Activated T-cell treated with anti-CD3 and anti-CD28 coated beads for 24 hours (primary cell): ENCODE data around the gene APOBEC3F.
"Not testable (repeated sequence)": the region's sequence is repeated elsewhere in the genome, so short reads cannot be mapped to it uniquely, and the experiment has no call there.

Experiments
- DNase-seq: peaks from one replicate; pipeline ENCODE4 v3.0.0-alpha.2; 2020; ENCODE audit warnings: low read depth

Gene APOBEC3F

DNA sequence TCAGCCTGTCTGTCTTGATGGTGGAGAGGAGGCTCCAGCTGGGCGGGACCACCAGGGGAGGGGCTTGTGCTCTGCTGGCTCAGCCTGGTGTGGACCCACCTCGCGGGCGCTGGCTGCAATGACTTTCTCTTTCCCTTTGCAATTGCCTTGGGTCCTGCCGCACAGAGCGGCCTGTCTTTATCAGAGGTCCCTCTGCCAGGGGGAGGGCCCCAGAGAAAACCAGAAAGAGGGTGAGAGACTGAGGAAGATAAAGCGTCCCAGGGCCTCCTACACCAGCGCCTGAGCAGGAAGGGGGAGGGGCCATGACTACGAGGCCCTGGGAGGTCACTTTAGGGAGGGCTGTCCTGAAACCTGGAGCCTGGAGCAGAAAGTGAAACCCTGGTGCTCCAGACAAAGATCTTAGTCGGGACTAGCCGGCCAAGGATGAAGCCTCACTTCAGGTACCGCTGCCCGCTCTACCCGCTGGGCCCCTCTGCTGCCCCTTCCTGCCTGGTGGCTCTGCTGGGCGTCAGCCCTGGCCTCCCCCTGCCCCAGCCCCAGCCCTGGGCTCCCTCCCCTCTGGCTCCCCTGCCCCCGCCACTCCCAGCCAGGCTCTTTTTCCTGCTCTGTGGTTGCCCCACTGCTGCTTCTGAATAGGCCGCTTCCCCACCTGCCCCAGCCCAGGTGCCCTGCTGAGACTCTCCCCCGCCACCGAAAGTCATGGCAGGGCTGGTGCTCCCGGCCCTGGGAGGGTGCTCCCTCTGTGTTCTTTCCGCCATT lies at the start of gene APOBEC3F:
TSS of gene APOBEC3F (plus strand) at position 327 of the 759 bp plus-strand sequence. CDS start at position 424, 97 bp downstream.
- peak; percentile 44 for DNase-seq

DNA sequence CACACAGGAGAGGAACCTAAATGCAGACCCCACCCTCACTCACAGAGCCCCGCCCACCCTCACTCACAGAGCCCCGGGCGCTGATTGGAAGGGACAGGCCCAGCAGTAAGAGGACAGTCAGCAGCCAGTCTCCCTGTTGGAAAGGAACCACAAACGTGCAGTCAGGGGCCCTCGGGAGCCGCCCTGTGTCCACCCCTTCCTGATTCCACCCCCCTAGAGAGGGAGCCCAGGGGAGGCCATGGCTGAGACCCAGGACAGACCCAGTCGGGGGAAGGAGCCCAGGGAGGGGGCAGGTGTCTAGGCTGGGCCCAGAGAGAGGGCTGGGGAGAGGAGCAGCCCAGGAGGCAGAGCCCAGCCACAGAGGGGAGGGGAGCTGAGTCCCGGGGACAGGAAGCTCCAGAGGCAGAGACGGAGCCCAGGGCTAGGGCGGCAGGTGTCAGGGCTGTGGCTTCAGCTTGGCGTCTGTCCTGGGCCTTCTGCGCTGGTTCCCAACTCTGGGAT lies 47.7 kb upstream of the APOBEC3F start:
- not testable (repeated sequence) for DNase-seq

DNA sequence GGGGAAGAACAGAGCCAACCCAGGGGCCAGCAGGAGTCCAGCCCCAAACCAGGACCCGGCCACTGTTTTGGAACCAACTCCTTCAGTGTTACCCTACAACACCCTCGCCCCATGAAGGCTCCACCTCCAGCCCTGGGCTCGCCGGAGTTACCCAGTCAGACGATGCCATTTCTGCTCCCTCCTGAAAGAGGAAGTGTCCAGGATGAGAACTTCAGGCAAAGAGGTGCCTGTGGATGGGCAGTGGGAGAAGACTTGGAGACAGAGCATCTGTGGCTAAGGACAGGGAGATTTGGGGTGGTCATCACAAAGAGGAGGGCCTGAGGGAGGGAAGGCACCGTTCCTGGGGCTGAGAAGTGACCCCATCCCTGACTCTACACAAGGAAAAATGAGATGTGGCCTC lies 44.6 kb upstream of the APOBEC3F start:
- no peak for DNase-seq

DNA sequence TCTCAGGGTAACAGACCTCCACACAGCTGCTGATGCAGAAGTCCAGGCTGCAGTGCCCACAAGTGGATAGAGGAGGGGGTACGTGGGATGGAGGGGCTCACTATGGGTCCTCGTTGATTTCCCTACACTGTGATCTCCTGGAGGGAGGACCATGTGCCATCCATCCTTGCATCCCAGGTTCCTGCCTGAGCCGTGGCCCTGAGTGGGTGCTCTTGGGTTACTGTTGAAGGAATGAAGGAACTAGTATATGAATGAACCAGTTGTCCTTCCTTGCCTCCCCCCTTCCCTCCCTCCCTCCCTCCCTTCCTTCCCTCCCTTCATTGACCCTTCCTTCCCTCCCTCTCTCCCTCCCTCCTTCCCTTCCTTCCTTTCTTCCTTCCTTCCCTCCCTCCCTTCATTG lies 43.1 kb upstream of the APOBEC3F start:
- no peak for DNase-seq

DNA sequence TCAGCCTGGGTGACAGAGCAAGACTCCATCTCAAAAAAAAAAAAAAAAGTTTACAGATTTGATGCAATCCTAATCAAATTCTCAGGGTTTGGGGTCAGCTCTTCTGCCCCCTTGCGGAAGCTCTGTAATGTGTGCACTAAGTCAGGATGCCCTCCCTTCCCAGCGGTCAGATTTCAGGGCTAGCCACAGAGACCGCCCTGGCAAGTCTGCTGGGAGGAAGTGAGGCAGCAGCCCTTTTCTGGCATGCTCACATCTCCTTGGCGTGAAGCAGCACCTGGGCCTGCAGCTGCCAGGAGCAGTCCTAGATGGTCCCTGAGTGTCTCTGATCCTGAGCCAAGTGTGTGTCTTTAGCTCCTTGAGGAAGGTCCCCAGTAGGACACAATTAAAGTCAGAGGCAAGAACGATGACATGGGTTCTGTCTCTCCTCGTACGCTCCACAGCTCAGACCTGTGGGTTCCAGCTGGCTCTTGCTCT lies 37.5 kb upstream of the APOBEC3F start:
- DNase-seq = peak; percentile 64

DNA sequence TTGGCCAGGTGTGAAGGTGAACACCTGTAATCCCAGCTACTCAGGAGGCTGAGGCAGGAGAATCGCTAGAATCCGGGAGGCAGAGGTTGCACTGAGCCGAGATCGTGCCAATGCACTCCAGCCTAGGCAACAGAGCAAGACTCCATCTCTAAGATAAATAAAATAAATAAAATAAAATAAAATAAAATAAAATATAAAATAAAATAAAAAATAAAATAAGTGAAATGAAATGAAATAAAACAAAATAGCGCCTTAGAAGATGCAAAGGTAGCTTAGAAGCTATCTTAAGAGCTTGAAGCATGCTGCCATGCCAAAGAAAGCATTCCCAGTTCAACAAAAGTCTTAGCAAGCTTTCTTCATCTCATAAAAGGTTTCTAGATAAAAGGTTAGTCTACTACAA lies 33.5 kb upstream of the APOBEC3F start:
- DNase-seq = no peak

DNA sequence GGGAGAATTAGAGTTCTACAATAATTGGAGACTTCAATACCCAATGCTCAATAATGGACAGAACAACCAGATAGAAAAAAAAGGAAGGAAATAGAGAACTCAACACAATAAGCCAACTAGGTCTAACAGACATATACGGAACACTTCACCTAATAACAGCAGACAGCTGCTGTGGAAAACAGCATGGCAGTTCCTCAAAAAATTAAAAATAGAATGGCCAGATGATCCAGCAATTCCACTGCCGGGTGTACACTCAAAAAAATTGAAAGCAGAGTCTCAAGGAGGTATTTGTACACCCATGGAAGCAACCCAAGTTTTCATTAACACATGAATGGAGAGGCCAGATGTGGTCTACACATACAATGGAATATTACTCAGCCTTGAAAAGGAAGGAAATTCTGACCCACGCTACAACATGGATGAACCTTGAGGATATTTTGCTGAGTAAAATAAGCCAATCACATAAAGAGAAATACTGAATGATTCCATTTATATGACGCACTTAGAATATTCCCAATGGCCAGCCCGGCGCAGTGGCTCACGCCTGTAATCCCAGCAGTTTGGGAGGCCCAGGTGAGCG lies 32.3 kb upstream of the APOBEC3F start:
- not testable (repeated sequence) for DNase-seq

DNA sequence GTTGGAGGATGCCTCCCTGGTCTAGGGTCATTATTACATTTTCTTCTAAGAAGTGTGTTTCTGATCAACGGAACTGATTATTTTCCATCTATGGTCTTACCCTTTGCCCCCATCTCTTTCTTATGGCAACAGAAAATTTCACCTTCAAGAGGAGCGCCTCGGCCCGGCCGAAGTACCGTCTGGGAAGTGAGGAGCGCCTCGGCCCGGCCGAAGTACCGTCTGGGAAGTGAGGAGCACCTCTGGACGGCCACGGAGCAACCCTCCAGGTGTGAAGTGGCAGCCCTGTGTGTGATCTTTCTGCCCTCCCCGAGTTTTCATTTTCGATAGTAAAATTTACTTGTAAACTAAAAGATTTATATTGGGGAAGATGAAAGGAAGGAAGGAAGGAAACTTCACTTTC lies 29.7 kb upstream of the APOBEC3F start:
- DNase-seq = no peak

DNA sequence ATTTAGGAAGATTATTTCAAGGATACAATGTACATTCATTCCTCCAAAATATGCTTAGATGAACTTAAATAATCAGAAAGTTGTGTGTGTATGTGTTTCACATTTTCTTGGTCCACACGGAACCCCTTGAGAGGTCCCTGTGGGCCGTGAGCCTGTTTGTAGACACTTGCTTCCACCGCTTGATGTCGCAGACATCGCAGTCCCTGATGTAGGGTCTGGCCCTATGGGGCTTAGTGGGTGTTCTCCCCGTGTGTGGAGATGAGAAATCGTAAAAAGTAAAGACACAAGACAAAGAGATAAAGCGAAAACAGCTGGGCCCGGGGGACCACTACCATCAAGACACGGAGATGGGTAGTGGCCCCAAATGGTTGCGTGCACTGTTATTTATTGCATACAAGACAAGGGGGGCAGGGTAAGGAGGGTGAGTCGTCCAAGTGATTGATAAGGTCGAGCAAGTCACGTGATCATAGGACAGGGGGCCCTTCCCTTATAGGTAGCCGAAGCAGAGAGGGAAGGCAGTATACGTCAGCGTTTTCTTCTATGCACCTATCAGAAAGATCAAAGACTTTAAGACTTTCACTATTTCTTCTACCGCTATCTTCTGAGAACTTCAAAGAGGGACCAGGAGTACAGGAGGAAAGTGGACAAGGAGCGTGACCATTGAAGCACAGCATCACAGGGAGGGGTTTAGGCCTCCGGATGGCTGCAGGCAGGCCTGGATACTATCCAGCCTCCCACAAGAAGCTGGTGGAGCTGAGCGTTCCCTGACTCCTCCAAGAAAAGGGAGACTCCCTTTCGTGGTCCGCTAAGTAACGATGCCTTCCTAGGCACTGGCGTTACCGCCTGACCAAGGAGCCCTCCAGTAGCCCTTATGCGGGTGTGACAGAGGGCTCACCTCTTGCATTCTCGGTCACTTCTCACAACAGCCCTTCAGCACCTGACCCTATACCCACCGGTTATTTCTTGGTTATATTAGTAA lies 27.8 kb upstream of the APOBEC3F start:
- DNase-seq = no peak

DNA sequence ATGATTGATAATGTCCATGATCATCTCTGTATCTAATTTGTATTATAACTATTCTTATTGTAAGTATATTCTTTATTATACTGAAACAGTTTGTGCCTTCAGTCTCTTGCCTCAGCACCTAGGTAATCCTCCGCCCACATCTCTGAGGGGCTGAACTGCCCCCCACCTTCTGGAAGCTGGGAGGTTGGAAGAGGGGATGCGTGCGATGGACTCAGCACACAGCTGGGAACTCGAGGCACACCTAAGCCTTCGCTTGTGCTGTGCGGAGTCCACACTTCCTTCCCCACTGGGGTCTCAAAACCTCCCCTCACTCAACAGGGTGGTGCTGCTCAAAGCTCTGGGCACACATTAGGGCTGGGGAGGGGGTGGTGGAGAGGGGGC lies 27.1 kb upstream of the APOBEC3F start:
- not testable (repeated sequence) for DNase-seq

DNA sequence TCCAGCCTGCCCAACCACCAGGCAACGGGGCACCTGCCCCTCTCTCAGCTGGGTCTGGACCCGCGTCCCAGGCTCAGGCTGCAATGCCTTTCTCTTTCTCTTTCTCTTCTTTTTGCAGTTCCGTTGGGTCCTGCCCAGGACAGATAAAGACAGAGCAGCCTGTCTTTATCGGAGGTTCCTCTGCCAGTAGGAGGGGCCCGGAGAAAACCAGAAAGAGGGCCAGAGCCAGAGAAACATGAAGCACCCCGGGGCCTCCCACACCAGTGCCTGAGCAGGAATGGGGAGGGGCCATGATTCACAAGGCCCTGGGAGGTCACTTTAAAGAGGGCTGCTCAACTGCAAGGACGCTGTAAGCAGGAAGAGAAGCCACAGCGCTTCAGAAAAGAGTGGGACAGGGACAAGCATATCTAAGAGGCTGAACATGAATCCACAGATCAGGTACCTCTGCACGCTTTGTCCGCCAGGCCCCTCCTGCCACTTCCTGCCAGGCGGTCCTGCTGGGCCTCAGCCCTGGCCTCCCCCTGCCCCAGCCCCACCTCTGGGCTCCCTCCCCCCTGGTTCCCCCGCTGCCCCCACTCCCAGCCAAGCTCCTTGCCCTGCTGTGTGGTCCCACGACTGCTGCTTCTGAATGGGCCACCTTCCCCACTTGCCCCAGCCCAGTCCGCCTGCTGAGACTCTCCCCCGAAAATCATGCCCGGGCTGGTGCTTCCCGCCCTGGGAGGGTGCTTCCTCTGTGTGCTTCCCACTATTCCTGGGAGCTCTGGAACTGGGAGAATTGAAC lies 26.5 kb upstream of the APOBEC3F start, which contains the start of gene APOBEC3C:
TSS of gene APOBEC3C (plus strand) at position 316 of the 781 bp plus-strand sequence. CDS start at position 422, 106 bp downstream.
- DNase-seq = peak; percentile 72

DNA sequence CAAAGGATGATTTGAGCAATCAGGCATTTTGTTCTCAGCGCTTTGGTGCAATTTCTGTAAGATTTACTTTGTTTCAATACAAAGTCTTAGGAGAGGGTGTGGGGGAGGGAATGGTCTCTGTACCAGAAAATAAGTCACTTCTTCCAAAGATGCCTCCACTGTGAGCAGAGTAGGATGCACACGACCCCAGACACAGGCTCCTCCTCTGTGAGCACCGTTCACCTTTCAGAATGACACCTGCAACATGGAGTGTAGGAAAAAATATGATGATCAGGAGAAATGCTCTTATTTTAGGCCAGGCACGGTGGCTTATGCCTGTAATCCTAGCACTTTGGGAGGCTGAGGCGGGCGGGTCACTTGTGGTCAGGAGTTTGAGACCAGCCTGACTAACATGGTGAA lies 25.9 kb upstream of the APOBEC3F start:
- DNase-seq = not testable (repeated sequence)

DNA sequence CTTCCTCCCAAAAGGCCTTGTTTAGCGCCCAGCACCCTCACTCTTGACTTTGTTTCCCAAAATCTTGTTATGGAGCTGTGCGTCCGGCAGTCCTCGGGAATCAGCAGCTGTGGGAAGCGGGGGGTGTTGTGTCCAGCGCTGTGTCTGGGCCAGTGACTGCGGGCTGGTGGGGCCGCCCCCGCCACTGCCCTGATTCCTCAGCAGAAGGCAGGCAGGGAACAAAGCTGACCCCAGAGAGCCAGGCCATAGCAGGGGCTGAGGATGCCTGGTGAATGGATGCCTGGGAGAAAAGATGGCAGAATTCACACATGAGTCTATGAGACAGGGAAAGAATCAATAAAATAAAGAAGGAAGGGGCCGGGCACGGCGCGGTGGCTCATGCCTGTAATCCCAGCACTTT lies 24.1 kb upstream of the APOBEC3F start:
- no peak for DNase-seq

DNA sequence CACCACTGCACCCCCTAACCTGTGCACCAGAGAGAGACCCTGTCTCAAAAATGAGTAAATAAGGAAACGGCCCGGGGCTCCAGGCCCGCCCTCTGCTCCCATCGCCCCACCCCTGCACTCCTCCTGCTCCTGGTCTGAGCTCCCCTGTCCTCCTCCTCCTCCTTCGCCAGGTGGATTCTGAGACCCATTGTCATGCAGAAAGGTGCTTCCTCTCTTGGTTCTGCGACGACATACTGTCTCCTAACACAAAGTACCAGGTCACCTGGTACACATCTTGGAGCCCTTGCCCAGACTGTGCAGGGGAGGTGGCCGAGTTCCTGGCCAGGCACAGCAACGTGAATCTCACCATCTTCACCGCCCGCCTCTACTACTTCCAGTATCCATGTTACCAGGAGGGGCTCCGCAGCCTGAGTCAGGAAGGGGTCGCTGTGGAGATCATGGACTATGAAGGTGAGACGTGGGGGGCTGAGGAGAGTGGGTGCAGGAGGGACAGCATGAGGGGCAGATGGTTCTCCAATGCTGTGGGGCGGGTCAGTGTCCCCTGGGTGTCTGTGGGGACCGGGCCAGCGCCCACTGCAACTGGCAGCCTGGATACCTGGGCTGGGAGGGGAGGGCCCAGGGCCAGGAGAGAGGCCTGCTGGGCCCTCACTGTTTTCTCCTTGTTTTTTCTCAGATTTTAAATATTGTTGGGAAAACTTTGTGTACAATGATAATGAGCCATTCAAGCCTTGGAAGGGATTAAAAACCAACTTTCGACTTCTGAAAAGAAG lies 22.9 kb upstream of the APOBEC3F start:
- no peak for DNase-seq

DNA sequence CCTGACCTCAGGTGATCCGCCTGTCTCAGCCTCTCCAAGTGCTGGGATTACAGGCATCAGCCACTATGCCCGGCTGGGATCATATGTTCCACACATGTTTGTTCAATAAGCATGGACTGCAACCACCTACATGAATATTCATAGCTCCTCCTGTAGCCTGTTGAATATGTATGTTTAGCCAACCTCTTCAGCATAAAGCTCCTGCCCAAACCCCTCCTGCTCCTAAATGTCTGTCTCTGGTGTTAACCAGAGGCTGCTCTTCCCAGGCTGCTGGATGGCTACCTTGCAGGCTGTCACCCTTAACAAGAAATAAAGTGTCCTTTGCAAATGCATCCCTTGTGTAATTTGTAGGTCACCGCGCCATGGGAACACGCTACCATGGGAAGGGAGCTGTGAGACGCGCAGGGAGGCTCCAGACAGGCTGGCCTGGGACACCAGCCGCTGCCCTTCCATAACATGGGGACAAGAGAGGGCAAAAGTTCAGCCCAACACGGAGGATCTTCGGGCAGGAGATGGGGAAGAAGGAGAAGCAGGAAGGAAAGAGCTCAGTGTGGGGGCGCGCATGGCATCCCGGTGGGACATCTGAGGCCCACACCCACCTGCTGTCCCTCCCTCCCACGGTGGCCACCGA lies 20.5 kb upstream of the APOBEC3F start:
- not testable (repeated sequence) for DNase-seq

DNA sequence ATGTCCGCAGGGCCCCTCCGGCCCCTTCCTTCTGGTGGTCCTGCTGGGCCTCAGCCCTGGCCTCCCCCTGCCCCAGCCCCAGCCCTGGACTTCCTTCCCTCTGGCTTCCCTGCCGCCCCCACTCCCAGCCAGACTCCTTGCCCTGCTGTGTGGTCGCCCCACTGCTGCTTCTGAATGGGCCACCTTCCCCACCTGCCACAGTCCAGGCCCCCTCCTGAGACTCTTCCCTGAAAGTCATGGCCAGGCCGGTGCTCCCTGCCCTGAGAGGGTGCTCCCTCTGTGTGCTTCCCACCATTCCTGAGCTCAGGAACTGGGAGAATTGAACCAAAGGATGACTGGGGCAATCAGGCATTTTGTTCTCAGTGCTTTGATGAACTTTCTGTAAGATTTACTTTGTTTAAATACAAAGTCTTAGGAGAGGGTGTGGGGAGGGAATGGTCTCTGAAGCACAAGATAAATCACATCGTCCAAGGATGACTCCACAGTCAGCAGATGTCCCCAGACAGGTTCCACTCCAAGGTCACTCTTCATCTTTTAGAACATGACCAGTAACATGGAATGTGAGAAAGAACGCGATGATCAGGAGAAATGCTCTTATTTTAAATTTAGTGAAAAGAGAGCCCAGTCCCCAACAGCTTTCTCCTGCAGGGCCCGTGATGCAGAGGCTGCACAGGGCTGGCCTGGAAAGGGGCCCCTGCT lies 19.0 kb upstream of the APOBEC3F start:
- no peak for DNase-seq

DNA sequence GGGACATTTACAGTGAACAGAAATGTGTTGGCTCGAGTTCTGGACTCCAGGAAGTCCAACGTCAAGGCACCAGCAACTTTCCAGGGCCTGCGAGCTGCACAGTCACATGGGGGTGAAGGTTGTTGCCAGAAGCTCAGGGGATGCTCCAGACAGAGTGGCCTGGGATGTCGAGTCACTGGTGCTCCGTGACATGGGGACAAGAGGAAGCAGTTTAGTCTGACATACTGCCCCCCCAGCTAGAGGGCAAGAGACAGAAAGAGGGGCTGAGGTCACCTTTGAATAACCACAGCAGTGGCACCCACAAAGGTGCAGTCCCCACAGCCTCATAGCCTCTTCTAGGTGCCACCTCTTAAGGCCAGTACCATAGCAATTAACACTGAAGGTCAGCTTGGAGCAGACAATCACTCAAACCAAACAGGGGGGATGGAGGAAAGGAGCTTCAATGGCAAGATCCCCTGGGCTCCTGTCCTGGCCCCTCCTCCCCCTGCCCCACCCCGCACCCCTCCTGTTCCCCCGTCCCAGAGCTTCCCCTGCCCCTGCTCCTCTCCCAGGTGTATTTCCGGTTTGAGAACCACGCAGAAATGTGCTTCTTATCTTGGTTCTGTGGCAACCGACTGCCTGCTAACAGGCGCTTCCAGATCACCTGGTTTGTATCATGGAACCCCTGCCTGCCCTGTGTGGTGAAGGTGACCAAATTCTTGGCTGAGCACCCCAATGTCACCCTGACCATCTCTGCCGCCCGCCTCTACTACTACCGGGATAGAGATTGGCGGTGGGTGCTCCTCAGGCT lies 15.9 kb upstream of the APOBEC3F start:
- DNase-seq = no peak

DNA sequence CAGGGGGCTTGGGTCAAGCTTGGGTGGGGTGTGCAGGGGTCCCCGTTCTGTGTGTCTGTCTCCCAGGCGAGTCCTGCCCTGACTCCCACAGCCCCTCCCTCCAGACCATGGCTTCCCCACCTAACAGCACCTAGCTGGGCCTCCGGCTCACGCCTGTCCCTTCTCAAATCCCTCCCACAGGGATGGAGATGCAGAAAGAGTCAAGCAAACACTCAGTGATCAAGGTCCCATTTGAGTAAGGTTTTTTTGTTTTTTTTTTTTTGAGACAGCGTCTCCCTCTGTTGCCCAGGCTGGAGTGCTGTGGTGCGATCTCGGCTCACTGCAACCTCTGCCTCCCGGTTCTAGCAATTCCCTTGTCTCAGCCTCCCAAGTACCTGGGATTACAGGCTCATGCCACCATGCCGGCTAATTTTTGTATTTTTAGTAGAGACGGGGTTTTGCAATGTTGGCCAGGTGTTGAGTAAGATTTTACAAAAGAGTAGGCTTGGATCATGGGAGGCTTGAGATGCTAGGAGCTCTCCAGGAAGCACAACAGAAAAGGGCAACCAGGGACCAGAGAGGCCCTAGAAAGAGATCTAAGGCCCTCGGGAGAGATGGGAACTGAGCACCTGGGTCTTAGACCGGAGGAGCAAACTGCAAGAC lies 14.0 kb upstream of the APOBEC3F start:
- DNase-seq = no peak
